ENCODE measurements around the gene ENAH.

ENAH gene

GRCh38 chr1:225601902-225602589 lies 50.9 kb downstream of the ENAH start:
- DNase-seq, result no peak

- no peak for DNase-seq
These were observed 54.1 kb downstream of the ENAH start for GRCh38 chr1:225598847-225599246.

- no peak for DNase-seq
These were observed 54.9 kb downstream of the ENAH start for GRCh38 chr1:225597926-225598575.

GRCh38 chr1:225596736-225597135 lies 56.2 kb downstream of the ENAH start:
- DNase-seq, result no peak

GRCh38 chr1:225595974-225596551 lies 56.9 kb downstream of the ENAH start:
- no peak for DNase-seq

GRCh38 chr1:225595452-225595851 lies 57.5 kb downstream of the ENAH start:
- DNase-seq, result no peak

- no peak for DNase-seq
These were observed 59.5 kb downstream of the ENAH start for GRCh38 chr1:225593414-225593813.

- DNase-seq, result no peak
These were observed 60.4 kb downstream of the ENAH start for GRCh38 chr1:225592362-225593025.

GRCh38 chr1:225587310-225587709 lies 65.6 kb downstream of the ENAH start:
- DNase-seq, result no peak

GRCh38 chr1:225581186-225581585 lies 71.7 kb downstream of the ENAH start:
- DNase-seq, result no peak

GRCh38 chr1:225580238-225581099 lies 72.5 kb downstream of the ENAH start:
- no peak for DNase-seq

GRCh38 chr1:225578251-225578977 lies 74.5 kb downstream of the ENAH start:
- no peak for DNase-seq

- DNase-seq, result no peak
These were observed 75.7 kb downstream of the ENAH start for GRCh38 chr1:225577241-225577640.

GRCh38 chr1:225573216-225573615 lies 79.7 kb downstream of the ENAH start:
- no peak for DNase-seq

- DNase-seq, result no peak
These were observed 80.5 kb downstream of the ENAH start for GRCh38 chr1:225572422-225572821.

GRCh38 chr1:225567789-225568188 lies 85.1 kb downstream of the ENAH start:
- no peak for DNase-seq

- DNase-seq, result no peak
These were observed 87.1 kb downstream of the ENAH start for GRCh38 chr1:225565847-225566246.

- no peak for DNase-seq
These were observed 91.2 kb downstream of the ENAH start for GRCh38 chr1:225561675-225562074.

GRCh38 chr1:225559902-225560301 lies 93.0 kb downstream of the ENAH start:
- no peak for DNase-seq

- DNase-seq, result no peak
These were observed 93.6 kb downstream of the ENAH start for GRCh38 chr1:225559326-225559725.

- no peak for DNase-seq
These were observed 96.2 kb downstream of the ENAH start for GRCh38 chr1:225556694-225557093.

GRCh38 chr1:225555821-225556220 lies 97.1 kb downstream of the ENAH start:
- no peak for DNase-seq
